HepG2 (cell line): ENCODE data around the gene CABLES1. TPM values are rescaled to one million over a fixed set of nuclear protein-coding genes. Genes with fewer than 3 reads are reported as not detected.
A peak's percentile ranks its signal among the peaks of the same experiment; 100 is the strongest.

Experiments used
- ATAC-seq: fragments of 200-7000 bp; cut with Tn5 transposase; 3 replicates; pipeline ENCODE4 v1.9.1; 2020; ENCODE audit warnings: mild to moderate bottlenecking, moderate library complexity
- BruUV-seq: library from RNA; stranded (reverse); fragments of 400-500 nt; replicated peaks from 2 replicates; lab custom pipeline; 2021; lab: Mats Ljungman, UMichigan
- CTCF ChIA-PET: fragments of 300-600 bp; formaldehyde crosslinking; extraction: SDS; loops from one replicate; lab custom pipeline; 2021; ENCODE audit warnings: low total read pairs, inconsistent platforms, low intra/inter-chr PET ratio; lab: Yijun Ruan, JAX
- POLR2A ChIA-PET: fragments of 350-600 bp; sonication (Branson Sonifier 250); formaldehyde crosslinking; loops from one replicate; lab custom pipeline; 2020; ENCODE audit warnings: antibody characterized with exemption, inconsistent platforms; lab: Yijun Ruan, JAX
- DNase-seq: peaks from one replicate; pipeline ENCODE4 v3.0.0-alpha.2; 2015; ENCODE audit warnings: low spot score
- FAIRE-seq: peaks from 3 replicates; lab custom pipeline; 2011; peaks lifted over from hg19 to GRCh38; lab: Jason Lieb, UNC
- H2AFZ ChIP-seq: one replicate; pipeline ENCODE4 v1.6.1; 2011; ENCODE audit warnings: low read length, inconsistent platforms
- H3K27ac ChIP-seq: fragments of 300-600 bp; 3 replicates; pipeline ENCODE4 v1.8.0; 2011; ENCODE audit warnings: mixed run types, mild to moderate bottlenecking, mixed read lengths, low read length, inconsistent platforms; ENCODE audit not compliant: insufficient read depth; ENCODE audit errors: extremely low read length
- H3K27me3 ChIP-seq, 2 experiments: fragments of 200-600 bp in 1 of 2; 2 replicates in 1 of 2; 3 replicates in 1 of 2; pipeline versions ENCODE4 v1.6.0 to v1.8.0; 2011; ENCODE audit warnings: low read length in 2 of 2, mild to moderate bottlenecking in 2 of 2, moderate library complexity in 2 of 2, inconsistent platforms in 1 of 2; ENCODE audit not compliant: insufficient read depth in 2 of 2, control insufficient read depth in 1 of 2
- H3K36me3 ChIP-seq, 2 experiments: fragments of 200-600 bp in 1 of 2; replicated peaks in 1 of 2; 2 replicates in 1 of 2; 3 replicates in 1 of 2; pipeline versions ENCODE4 v1.5.1 to v1.8.0; 2011; ENCODE audit warnings: low read length in 2 of 2, inconsistent platforms in 1 of 2; ENCODE audit not compliant: insufficient read depth in 2 of 2, control insufficient read depth in 1 of 2
- H3K4me1 ChIP-seq: 2 replicates; pipeline ENCODE4 v1.5.1; 2012; ENCODE audit warnings: low read length, inconsistent platforms; ENCODE audit not compliant: insufficient read depth
- H3K4me2 ChIP-seq: 2 replicates; pipeline ENCODE4 v1.6.0; 2011; ENCODE audit warnings: low read depth, low read length, inconsistent platforms
- H3K4me3 ChIP-seq, 3 experiments: fragments of 200-600 bp in 1 of 3; sonication (generic), shearing (Covaris generic) in 1 of 3; replicated peaks in 1 of 3; 2 replicates each; pipeline ENCODE4 v1.5.1; 2011 to 2016; ENCODE audit warnings: low read length in 3 of 3, inconsistent platforms in 2 of 3, low read depth in 2 of 3, mild to moderate bottlenecking in 2 of 3, control low read depth in 1 of 3, mixed read lengths in 1 of 3; ENCODE audit not compliant: insufficient read depth in 1 of 3
- H3K79me2 ChIP-seq: one replicate; pipeline ENCODE4 v1.6.1; 2011; ENCODE audit warnings: low read length, inconsistent platforms; ENCODE audit not compliant: insufficient read depth
- H3K9ac ChIP-seq: 2 replicates; pipeline ENCODE4 v1.6.0; 2011; ENCODE audit warnings: mild to moderate bottlenecking, low read depth, low read length, inconsistent platforms; ENCODE audit not compliant: insufficient read depth
- H3K9me3 ChIP-seq: 2 replicates; pipeline ENCODE4 v1.5.1; 2012; ENCODE audit warnings: mild to moderate bottlenecking, low read length
- H4K20me1 ChIP-seq: 2 replicates; pipeline ENCODE4 v1.6.0; 2011; ENCODE audit warnings: inconsistent platforms, mild to moderate bottlenecking, low read length, moderate library complexity; ENCODE audit not compliant: insufficient read depth
- AGO1 ChIP-seq: fragments of 200-400 bp; formaldehyde crosslinking; IDR thresholded peaks from 2 replicates; pipeline ENCODE4 v1.6.1; 2017; ENCODE audit warnings: mild to moderate bottlenecking, low read depth, low read length, moderate library complexity; ENCODE audit not compliant: poor library complexity, severe bottlenecking
- DR1 ChIP-seq: sonication (generic); formaldehyde crosslinking; IDR thresholded peaks from 2 replicates; pipeline ENCODE4 v1.8.0; 2021; ENCODE audit warnings: mild to moderate bottlenecking, missing genetic modification reagents, inconsistent platforms
- GLI4 ChIP-seq: sonication (generic); formaldehyde crosslinking; IDR thresholded peaks from 2 replicates; pipeline ENCODE4 v1.5.1; 2020; ENCODE audit warnings: missing genetic modification reagents, mild to moderate bottlenecking, moderate library complexity, borderline replicate concordance
- IKZF1 ChIP-seq: fragments of 450-650 bp; IDR thresholded peaks from 2 replicates; pipeline ENCODE4 v1.7.1; 2016
- MTA1 ChIP-seq: sonication (generic); formaldehyde crosslinking; IDR thresholded peaks from 2 replicates; pipeline ENCODE4 v1.4.0; 2020; ENCODE audit warnings: missing genetic modification reagents, mild to moderate bottlenecking, borderline replicate concordance
- MTERF4 ChIP-seq: sonication (generic); formaldehyde crosslinking; IDR thresholded peaks from 2 replicates; pipeline ENCODE4 v1.8.0; 2023; ENCODE audit warnings: mild to moderate bottlenecking, missing genetic modification reagents
- NR0B2 ChIP-seq: sonication (generic); formaldehyde crosslinking; IDR thresholded peaks from 2 replicates; pipeline ENCODE4 v1.4.0; 2020; ENCODE audit warnings: mild to moderate bottlenecking, missing genetic modification reagents
- RBM22 ChIP-seq: fragments of 200-400 bp; formaldehyde crosslinking; optimal IDR thresholded peaks from 2 replicates; pipeline ENCODE3; 2017; ENCODE audit warnings: mild to moderate bottlenecking, low read length, moderate library complexity
- RFX3 ChIP-seq: IDR thresholded peaks from 2 replicates; pipeline ENCODE4 v1.6.1; 2016; ENCODE audit warnings: missing biosample characterization, missing genetic modification reagents
- RFX5 ChIP-seq: IDR thresholded peaks from 2 replicates; pipeline ENCODE4 v1.6.1; 2011; ENCODE audit warnings: low read depth, low read length, improper control_type of control experiment
- RFXAP ChIP-seq: sonication (generic); formaldehyde crosslinking; IDR thresholded peaks from 2 replicates; pipeline ENCODE4 v1.4.0; 2020; ENCODE audit warnings: missing genetic modification reagents, borderline replicate concordance
- TBX2 ChIP-seq: sonication (generic); formaldehyde crosslinking; IDR thresholded peaks from 2 replicates; pipeline ENCODE4 v1.5.0; 2020; ENCODE audit warnings: missing genetic modification reagents, mild to moderate bottlenecking, borderline replicate concordance
- TRIM24 ChIP-seq: sonication (generic); formaldehyde crosslinking; IDR thresholded peaks from 2 replicates; pipeline ENCODE4 v1.8.0; 2022; ENCODE audit warnings: mild to moderate bottlenecking, missing genetic modification reagents
- ZNF276 ChIP-seq: sonication (generic); formaldehyde crosslinking; IDR thresholded peaks from 2 replicates; pipeline ENCODE4 v1.4.0; 2020; ENCODE audit warnings: mild to moderate bottlenecking, low read depth, missing genetic modification reagents
- ZNF414 ChIP-seq: sonication (generic); formaldehyde crosslinking; IDR thresholded peaks from 2 replicates; pipeline ENCODE4 v1.5.0; 2020; ENCODE audit warnings: missing genetic modification reagents
- ZNF431 ChIP-seq: sonication (generic); formaldehyde crosslinking; IDR thresholded peaks from 2 replicates; pipeline ENCODE4 v1.9.0; 2022; ENCODE audit warnings: missing genetic modification reagents, low read depth, mild to moderate bottlenecking, borderline replicate concordance
- WGBS: methylation state at CpG from one replicate; pipeline ENCODE4 v1.1.6; 2017; ENCODE audit warnings: low lambda C conversion rate; 5-methylcytosine and 5-hydroxymethylcytosine counted together
- in situ Hi-C: cut with HindIII; loops from 2 replicates; pipeline ENCODE4 v1.10.0; 2017; ENCODE audit warnings: low pct_unique_long_range_greater_than_20kb; ENCODE audit not compliant: extremely low pct_ligation_motif_present
- intact Hi-C: fragments of 100-400 bp; cut with micrococcal nuclease; formaldehyde crosslinking; loops from one replicate; pipeline ENCODE4 v1.10.0; 2022; ENCODE audit not compliant: unreplicated experiment
- polyA plus RNA-seq, 8 experiments: library from polyadenylated mRNA; depleted of rRNA in 3 of 8; stranded (reverse) in 7 of 8; unstranded in 1 of 8; fragments of >200 nt; fragmentation: Illumina TruSeq in 4 of 8; extraction: Trizol in 4 of 8; gene quantifications; 2 replicates each; pipeline versions ENCODE4 v1.2.1 to v1.2.3, GENCODE V29; 2011 to 2016; ENCODE audit warnings: low read depth in 4 of 8, missing spikeins in 1 of 8, mixed read lengths in 1 of 8; ENCODE audit not compliant: insufficient read depth in 1 of 8
- total RNA-seq, 5 experiments: library from RNA; depleted of rRNA; stranded (reverse); fragments of >200 nt; fragmentation: Illumina TruSeq; extraction: Trizol; gene quantifications; 2 replicates each; pipeline ENCODE4 v1.2.3, GENCODE V29; 2016; ENCODE audit warnings: low read depth in 1 of 5

Gene CABLES1
- total and polyA plus RNA-seq, 2 of the 13 experiments (the other 11 are each of a cell fraction or from before 2014, with no cell fraction given), result 14.7 to 25.8 TPM

GRCh38 chr18:23211146-23211545 lies 75.9 kb downstream of the CABLES1 start:
- CTCF ChIA-PET, result no interaction called here
- H3K9ac ChIP-seq, result no peak overlapping the region
- H4K20me1 ChIP-seq, result no peaks in the 10 kb centered on the region
- no peaks in the 10 kb centered on the region for H3K9me3 ChIP-seq
- intact Hi-C loops, result no loop called here
- FAIRE-seq, result no peak
- 0 out of 2 replicates have a peak, but pooled peaks cover 5% of the 10 kb centered on the region for H3K4me1 ChIP-seq
- in situ Hi-C loops, result no loop called here
- no peak overlapping the region for H3K4me2 ChIP-seq
- 85% methylated on average over 3 of the region's 3 CpGs for WGBS
- TF ChIP-seq DR1 (CRISPR knock-in tag) (no peak), AGO1 (no peak), RBM22 (peak; percentile 39), ZNF414 (no peak), GLI4 (no peak), IKZF1 (no peak)
- BruUV-seq, result no TSS peak
- no peak overlapping the region for H3K4me3 ChIP-seq
- no peaks in the 10 kb centered on the region for H3K79me2 ChIP-seq
- DNase-seq, result no peak
- no peak for ATAC-seq
- no peak overlapping the region for H3K27ac ChIP-seq
- no peak overlapping the region for H2AFZ ChIP-seq
- POLR2A ChIA-PET, result no interaction called here
- H3K27me3 ChIP-seq, result no peaks in the 10 kb centered on the region
- peaks cover 27 to 59% of the 10 kb centered on the region in 2 experiments for H3K36me3 ChIP-seq

GRCh38 chr18:23212161-23212560 lies 76.9 kb downstream of the CABLES1 start:
- Histone ChIP-seq H3K9me3 (no peaks in the 10 kb centered on the region), H3K4me3 (no peak overlapping the region), H2AFZ (no peak overlapping the region), H3K79me2 (no peaks in the 10 kb centered on the region), H3K27ac (no peak overlapping the region), H3K4me2 (no peak overlapping the region), H3K27me3 (no peaks in the 10 kb centered on the region), H3K4me1 (0 out of 2 replicates have a peak, but pooled peaks cover 5% of the 10 kb centered on the region), H3K36me3 (peaks cover 27 to 62% of the 10 kb centered on the region in 2 experiments), H4K20me1 (no peaks in the 10 kb centered on the region), H3K9ac (no peak overlapping the region)
- intact Hi-C loops, result no loop called here
- CTCF ChIA-PET, result no interaction called here
- no TSS peak for BruUV-seq
- in situ Hi-C loops, result no loop called here
- POLR2A ChIA-PET, result no interaction called here
- no peak for FAIRE-seq
- WGBS, result 90% methylated on average over 2 of the region's 3 CpGs
- no peak for DNase-seq
- no peak for ATAC-seq
- TF ChIP-seq RFX5, result no peak
- TF ChIP-seq RFX3, result no peak
- no peak for TF ChIP-seq NR0B2 (CRISPR knock-in tag)
- TF ChIP-seq TRIM24 (CRISPR knock-in tag), result no peak
- no peak for TF ChIP-seq TBX2 (CRISPR knock-in tag)
- TF ChIP-seq MTERF4 (CRISPR knock-in tag), result no peak
- TF ChIP-seq ZNF276 (CRISPR knock-in tag), result no peak
- TF ChIP-seq MTA1 (CRISPR knock-in tag), result no peak
- no peak for TF ChIP-seq RFXAP (CRISPR knock-in tag)
- no peak for TF ChIP-seq ZNF431
